ENCODE measurements around the gene EBF4.

DNA sequence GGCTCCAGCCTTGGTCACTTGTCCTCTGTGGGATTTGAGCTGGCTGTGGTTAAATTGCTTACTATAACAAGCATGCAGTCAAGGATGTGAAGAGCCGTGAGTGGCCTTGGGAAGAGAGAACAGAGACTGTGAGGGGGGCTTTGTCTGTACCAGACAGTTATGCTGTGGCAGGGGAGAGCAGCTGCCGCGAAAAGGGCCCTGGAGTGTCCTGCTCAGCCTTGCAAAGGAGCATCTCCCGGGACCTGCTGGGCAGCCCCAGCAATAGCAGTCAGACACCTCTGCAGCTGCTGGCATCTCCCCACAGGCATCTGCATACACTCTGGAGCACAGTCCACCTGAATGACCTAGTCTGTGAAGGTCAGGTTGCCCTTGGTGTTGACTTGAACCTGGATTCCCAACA is 6.3 kb downstream of the EBF4 start:
- TF ChIP-seq POLR2A (IDR thresholded peaks at IDR 0.05; ENCODE audit: low read length) (no peak), GATA1 (IDR thresholded peaks at IDR 0.05; ENCODE audit: low read depth, low read length) (no peak)
